Glomerular visceral epithelial cell (primary cell): Measurements from ENCODE around the gene KDM4C.
"Not testable (repeated sequence)": the region's sequence is repeated elsewhere in the genome, so short reads cannot be mapped to it uniquely, and the experiment has no call there.

Experiments used
- DNase-seq: peaks from one replicate; pipeline ENCODE4 v3.0.0-alpha.2; 2016; ENCODE audit errors: extremely low spot score

KDM4C gene

GRCh38 chr9:6764011-6764410, 6.2 kb downstream of the KDM4C start:
- DNase-seq = no peak

- DNase-seq = no peak
These were observed 6.8 kb downstream of the KDM4C start for GRCh38 chr9:6764523-6764922.

- no peak for DNase-seq
These were observed 7.2 kb downstream of the KDM4C start for GRCh38 chr9:6764950-6765349.

- DNase-seq = no peak
These were observed 7.6 kb downstream of the KDM4C start for GRCh38 chr9:6765396-6765795.

GRCh38 chr9:6766606-6767005, 8.8 kb downstream of the KDM4C start:
- no peak for DNase-seq

- DNase-seq = not testable (repeated sequence)
These were observed 10.8 kb downstream of the KDM4C start for GRCh38 chr9:6768587-6768986.

- DNase-seq = no peak
These were observed 13.9 kb downstream of the KDM4C start for GRCh38 chr9:6771722-6772121.

- DNase-seq = no peak
These were observed 19.6 kb downstream of the KDM4C start for GRCh38 chr9:6777213-6777902.

- no peak for DNase-seq
These were observed 21.9 kb downstream of the KDM4C start for GRCh38 chr9:6779417-6780241.

GRCh38 chr9:6780690-6781089, 22.9 kb downstream of the KDM4C start:
- DNase-seq = no peak

GRCh38 chr9:6781476-6781875, 23.7 kb downstream of the KDM4C start:
- DNase-seq = no peak

- DNase-seq = no peak
These were observed 24.6 kb downstream of the KDM4C start for GRCh38 chr9:6782345-6782744.

GRCh38 chr9:6782981-6783380, 25.2 kb downstream of the KDM4C start:
- no peak for DNase-seq

- DNase-seq = no peak
These were observed 26.0 kb downstream of the KDM4C start for GRCh38 chr9:6783753-6784152.

- DNase-seq = no peak
These were observed 27.9 kb downstream of the KDM4C start for GRCh38 chr9:6785682-6786081.

GRCh38 chr9:6787793-6788161, 30.0 kb downstream of the KDM4C start:
- DNase-seq = no peak

- DNase-seq = peak; percentile 29
These were observed 30.6 kb downstream of the KDM4C start for GRCh38 chr9:6788162-6789016.

- DNase-seq = not testable (repeated sequence)
These were observed 31.2 kb downstream of the KDM4C start for GRCh38 chr9:6789017-6789338.

GRCh38 chr9:6790866-6791265, 33.1 kb downstream of the KDM4C start:
- DNase-seq = no peak

GRCh38 chr9:6793203-6793602, 35.4 kb downstream of the KDM4C start:
- DNase-seq = no peak

- no peak for DNase-seq
These were observed 37.2 kb downstream of the KDM4C start for GRCh38 chr9:6794936-6795335.

GRCh38 chr9:6802926-6803325, 45.2 kb downstream of the KDM4C start:
- no peak for DNase-seq

GRCh38 chr9:6805532-6805931, 47.8 kb downstream of the KDM4C start:
- DNase-seq = peak; percentile 10
